Measurements from ENCODE around the gene GTF2F2. TPM values are rescaled to one million over a fixed set of nuclear protein-coding genes. Genes with fewer than 3 reads are reported as not detected.

The GTF2F2 gene
- total RNA-seq, 2 experiments from 2014 or later, result 25.4 to 26.0 TPM

DNA sequence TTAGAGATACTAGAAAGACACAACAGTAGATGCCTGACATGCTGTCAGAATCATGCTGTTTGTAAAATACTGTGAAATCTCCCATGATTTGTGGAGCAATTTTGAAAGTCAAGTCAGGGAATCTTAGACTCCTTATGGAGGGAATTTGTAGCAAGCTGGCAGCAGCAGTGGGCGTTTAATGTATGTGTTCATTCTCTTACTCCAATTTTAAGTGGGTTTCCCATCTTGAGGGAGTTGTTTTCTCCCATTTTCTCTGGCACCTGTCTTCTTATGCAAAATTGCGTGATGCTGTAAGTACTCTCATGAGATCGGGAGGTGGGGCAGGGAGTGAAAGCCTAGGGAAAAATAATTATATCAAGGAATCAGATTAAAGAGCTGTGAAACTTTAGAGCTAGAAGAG lies 16.0 kb upstream of the GTF2F2 start:
- POLR2A ChIA-PET, result no interaction called here
- no peak overlapping the region for H3K27ac Mint-ChIP-seq
- H3K27me3 Mint-ChIP-seq, result peaks cover 9% of the 10 kb centered on the region
- intact Hi-C loops (cut with micrococcal nuclease), result no loop called here
- no peaks in the 10 kb centered on the region for H3K36me3 Mint-ChIP-seq
- H3K4me1 Mint-ChIP-seq (ENCODE audit: low read depth), result peaks cover 4% of the 10 kb centered on the region
- no peak overlapping the region for H3K4me3 Mint-ChIP-seq
- CTCF ChIA-PET, result no interaction called here
- H3K9me3 Mint-ChIP-seq, result no peaks in the 10 kb centered on the region
- DNase-seq, result no peak

DNA sequence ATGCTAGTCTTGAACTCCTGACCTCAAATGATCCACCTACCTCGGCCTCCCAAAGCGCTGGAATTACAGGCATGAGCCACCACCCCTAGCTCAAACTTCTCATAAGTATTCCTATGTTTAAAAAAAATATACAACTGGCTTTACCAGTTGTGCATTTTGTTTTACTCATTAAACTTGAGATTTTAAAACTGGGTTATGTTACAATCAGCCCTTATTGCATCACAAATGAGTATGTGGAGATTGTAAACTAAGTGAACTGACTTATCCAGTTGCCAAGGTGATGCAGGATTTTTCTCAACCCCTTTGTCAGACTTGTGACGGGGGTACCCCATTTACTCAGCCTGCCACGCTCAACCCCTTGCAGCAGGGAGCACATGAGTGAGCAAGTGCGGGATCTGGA lies 14.4 kb upstream of the GTF2F2 start:
- no peaks in the 10 kb centered on the region for H3K36me3 Mint-ChIP-seq
- CTCF ChIA-PET, result interaction anchor here (0.7 kb wide), 1 partner anchor 76 kb away, joined by 3 read pairs; no protein-coding TSS in a partner anchor
- no peaks in the 10 kb centered on the region for H3K9me3 Mint-ChIP-seq
- POLR2A ChIA-PET, result no interaction called here
- intact Hi-C loops (cut with micrococcal nuclease), result no loop called here
- H3K4me1 Mint-ChIP-seq (ENCODE audit: low read depth), result peaks cover 6% of the 10 kb centered on the region
- DNase-seq, result no peak
- peaks cover 9% of the 10 kb centered on the region for H3K27me3 Mint-ChIP-seq
- no peak overlapping the region for H3K4me3 Mint-ChIP-seq
- H3K27ac Mint-ChIP-seq, result no peak overlapping the region

DNA sequence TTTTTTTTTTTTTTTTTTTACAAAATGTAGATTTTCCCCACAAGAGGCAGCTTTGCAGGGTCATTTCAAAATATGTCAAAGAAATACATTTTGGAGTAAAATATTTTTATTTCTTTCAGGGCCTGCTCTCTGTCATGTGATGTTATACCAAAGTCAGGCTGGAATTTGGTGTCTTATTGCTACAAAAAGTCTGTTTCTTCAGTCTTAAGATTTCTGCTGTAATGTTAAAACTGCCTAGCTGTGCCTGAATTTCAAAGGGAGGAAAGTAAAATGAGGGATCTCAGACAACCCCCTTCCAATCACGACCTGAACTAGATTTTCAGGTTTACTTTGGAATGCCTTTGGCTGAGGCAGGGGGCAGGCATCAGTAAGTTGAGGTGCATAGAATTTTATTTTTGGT lies 12.8 kb upstream of the GTF2F2 start:
- intact Hi-C loops (cut with micrococcal nuclease), result no loop called here
- ChIA-PET POLR2A (no interaction called here), CTCF (no interaction called here)
- H3K4me1 Mint-ChIP-seq (ENCODE audit: low read depth), result peaks cover 6% of the 10 kb centered on the region
- H3K27ac Mint-ChIP-seq, result no peak overlapping the region
- peaks cover 11% of the 10 kb centered on the region for H3K27me3 Mint-ChIP-seq
- no peak for DNase-seq
- no peaks in the 10 kb centered on the region for H3K9me3 Mint-ChIP-seq
- no peak overlapping the region for H3K4me3 Mint-ChIP-seq
- H3K36me3 Mint-ChIP-seq, result no peaks in the 10 kb centered on the region

DNA sequence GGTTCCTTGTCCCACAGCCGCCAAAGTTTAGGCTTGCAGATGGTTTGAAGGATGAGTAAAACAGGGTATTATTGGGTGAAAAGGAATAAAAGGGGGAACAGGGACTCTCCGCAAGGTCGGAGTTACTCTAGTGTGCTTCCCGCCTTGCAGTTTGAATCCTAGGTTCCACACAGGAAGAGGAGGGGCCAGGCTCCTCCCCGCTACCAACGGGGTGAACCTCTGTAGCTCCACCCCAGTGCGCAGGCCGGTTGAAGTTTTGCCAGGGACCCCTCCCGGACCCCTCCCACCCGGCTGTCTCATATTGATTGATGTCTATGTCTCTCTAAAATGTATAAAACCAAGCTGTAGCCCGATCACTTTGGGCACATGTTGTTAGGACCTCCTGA lies 11.6 kb upstream of the GTF2F2 start:
- ChIA-PET CTCF (interaction anchor here (0.9 kb wide), 1 partner anchor 62 kb away, joined by 3 read pairs; no protein-coding TSS in a partner anchor), POLR2A (no interaction called here)
- Mint-ChIP-seq H3K36me3 (no peaks in the 10 kb centered on the region), H3K27me3 (peaks cover 11% of the 10 kb centered on the region), H3K9me3 (no peaks in the 10 kb centered on the region), H3K4me1 (ENCODE audit: low read depth) (peaks cover 6% of the 10 kb centered on the region), H3K4me3 (no peak overlapping the region), H3K27ac (no peak overlapping the region)
- no peak for DNase-seq
- intact Hi-C loops (cut with micrococcal nuclease), result no loop called here

DNA sequence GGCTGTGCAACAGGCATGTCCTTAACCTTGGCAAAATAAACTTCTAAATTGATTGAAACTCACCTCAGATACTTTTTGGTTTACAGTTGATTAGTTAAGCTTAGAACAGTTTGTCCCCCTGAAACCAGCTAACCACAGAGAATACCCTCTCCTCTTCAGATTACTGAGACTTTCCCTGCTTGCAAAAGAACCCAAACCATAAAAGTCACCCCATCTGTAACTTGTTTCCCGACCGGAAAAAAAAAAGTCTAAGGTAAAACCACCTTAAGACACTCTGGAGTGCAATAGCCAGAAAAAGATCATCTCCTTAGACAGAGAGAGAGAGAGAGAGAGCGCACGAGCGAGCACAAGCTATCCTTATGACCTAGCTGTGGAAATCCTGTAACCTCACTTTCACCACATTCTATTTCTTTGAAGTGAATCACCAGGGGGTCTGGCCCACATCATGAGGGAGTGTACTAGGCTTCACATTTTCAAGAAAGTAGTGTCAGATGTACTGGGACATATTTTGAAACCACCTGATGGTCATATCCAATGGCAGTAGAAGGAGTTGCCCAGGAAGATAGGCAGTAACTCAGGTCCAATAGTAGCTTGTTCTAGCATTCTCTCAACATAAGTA lies 11.1 kb upstream of the GTF2F2 start:
- intact Hi-C loops (cut with micrococcal nuclease), result no loop called here
- Mint-ChIP-seq H3K4me1 (ENCODE audit: low read depth) (peaks cover 6% of the 10 kb centered on the region), H3K27me3 (peaks cover 11% of the 10 kb centered on the region), H3K36me3 (no peaks in the 10 kb centered on the region), H3K27ac (no peak overlapping the region), H3K9me3 (no peaks in the 10 kb centered on the region), H3K4me3 (no peak overlapping the region)
- CTCF ChIA-PET, result interaction anchor here (0.5 to 0.9 kb wide), 3 partner anchors 62 to 176 kb away, joined by 3 to 5 read pairs (median 3); no protein-coding TSS in a partner anchor
- POLR2A ChIA-PET, result interaction anchor here (0.6 kb wide), 1 partner anchor 8 kb away, joined by 3 read pairs; no protein-coding TSS in a partner anchor
- peak; percentile 23 for DNase-seq

DNA sequence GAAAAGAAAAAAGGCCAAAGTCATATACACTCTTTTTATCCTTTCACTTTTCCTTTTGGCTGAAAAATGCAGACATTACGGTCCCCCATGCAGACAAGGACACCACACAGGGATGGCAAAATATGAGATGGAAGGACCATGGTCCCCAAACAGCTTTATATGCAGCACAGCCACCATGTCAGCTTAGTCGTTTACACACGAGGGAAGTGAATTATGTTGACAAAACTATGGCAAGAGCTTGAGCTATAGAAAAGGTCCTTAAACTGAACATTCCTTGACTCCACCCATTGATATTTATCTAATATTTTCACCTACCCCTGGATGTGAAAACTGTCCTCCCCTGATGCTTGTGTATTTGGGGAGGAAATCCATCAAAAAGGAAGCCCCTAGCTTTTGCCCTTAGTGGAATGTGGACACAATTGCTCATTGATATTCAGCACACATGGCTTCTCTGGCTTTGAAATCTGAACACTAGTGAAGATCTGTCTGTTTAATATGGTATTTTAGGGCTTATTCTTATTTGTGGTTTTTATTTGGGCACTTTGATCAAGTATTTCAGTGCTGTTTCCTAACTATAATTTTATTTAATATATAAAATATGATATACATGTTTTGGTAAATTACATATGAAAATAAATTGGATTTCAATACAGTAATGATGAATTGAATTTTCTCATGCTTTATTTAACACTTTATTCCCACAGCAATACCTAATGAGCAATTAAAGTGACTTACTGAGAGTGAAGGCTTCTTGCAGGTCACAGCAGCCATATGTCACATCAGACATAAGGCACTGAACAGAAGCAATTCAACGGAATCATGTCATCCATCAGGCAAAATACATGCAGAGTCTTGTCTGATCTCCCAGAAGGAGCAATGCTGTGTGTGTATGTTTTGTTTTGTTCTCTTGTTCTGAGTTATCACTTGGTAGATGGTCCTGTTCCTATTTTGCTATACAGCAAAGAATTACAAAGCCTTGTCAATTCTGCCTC lies 6.8 kb upstream of the GTF2F2 start:
- Mint-ChIP-seq H3K36me3 (no peaks in the 10 kb centered on the region), H3K27me3 (peaks cover 2% of the 10 kb centered on the region), H3K9me3 (no peaks in the 10 kb centered on the region), H3K27ac (no peak overlapping the region), H3K4me3 (no peak overlapping the region), H3K4me1 (ENCODE audit: low read depth) (peaks cover 6% of the 10 kb centered on the region)
- POLR2A ChIA-PET, result no interaction called here
- CTCF ChIA-PET, result no interaction called here
- no peak for DNase-seq
- intact Hi-C loops (cut with micrococcal nuclease), result no loop called here

DNA sequence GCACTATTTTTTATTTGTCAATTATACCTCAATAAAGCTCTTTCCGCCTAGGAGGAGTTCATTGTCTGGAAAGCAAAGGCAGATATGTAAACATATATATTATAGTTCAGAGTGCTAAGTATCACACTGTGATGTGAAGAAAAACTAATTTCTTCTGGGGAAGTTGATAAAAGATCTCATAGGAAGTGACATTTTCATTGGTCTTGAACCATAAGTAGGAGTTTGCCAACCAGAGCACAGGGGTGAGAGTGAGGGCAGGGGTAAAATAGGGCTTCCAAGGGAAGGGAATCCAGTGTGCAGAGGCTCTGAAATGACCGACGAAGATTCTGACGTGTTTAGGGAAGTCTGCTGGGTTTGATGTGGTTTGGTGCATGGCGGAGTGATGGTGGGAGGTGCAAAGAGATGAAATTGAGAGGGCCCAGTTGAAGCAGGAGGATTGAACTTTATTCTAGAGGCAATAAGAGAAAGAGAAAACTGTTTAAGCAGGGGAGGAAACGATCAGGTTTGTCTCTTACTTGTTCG lies 780 bp upstream of the GTF2F2 start:
- ChIA-PET CTCF (interaction anchor here (0.6 to 2.2 kb wide), 3 partner anchors 17 to 73 kb away, joined by 3 to 9 read pairs (median 8); no protein-coding TSS in a partner anchor), POLR2A (no interaction called here)
- no peak overlapping the region for H3K4me3 Mint-ChIP-seq
- intact Hi-C loops (cut with micrococcal nuclease), result no loop called here
- peak; percentile 75 for DNase-seq
- H3K36me3 Mint-ChIP-seq, result no peaks in the 10 kb centered on the region
- H3K27ac Mint-ChIP-seq, result no peak overlapping the region
- peaks cover 5% of the 10 kb centered on the region for H3K4me1 Mint-ChIP-seq (ENCODE audit: low read depth)
- no peaks in the 10 kb centered on the region for H3K9me3 Mint-ChIP-seq
- no peaks in the 10 kb centered on the region for H3K27me3 Mint-ChIP-seq

DNA sequence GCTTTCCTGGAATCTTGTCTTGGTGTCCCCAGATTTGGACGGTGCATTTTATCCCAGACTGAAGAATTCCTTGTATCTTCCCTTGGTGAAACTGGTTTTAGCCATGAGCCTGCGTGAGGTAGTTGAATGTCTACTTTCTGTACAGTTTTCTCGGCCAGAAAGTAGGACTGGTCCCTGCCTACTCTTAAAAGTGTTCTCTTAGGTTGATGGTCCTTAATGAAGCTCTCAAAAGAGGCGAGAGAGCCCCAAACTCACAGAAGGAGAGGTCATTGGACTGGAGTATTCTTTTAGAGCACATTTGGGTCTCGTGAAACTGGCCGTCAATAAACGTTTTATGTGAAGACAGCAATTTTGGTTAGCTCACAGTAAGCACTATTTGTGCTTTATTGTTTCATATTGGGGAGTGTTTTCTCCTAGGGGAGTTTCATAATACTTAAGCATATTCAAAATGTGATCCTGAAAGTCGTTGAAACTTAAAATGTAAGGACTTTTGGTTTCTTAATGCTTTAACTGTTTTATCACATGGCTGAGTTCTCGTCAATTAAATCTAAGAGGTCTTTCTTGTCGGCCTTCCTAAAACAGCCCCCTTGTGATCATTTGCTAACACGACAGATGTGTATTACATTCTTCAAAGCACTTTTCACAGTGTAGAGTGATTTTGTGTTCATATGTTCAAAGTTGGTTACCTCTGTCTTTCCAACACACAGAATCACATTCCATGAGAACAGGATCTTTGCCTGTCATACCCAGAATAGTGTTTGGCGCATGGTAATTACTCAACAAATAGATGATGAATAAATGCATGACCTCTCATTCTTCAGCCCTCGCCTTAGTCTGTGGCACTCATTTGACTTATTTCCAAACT lies 889 bp downstream of the GTF2F2 start:
- Mint-ChIP-seq H3K9me3 (no peaks in the 10 kb centered on the region), H3K4me3 (no peak overlapping the region), H3K27me3 (no peaks in the 10 kb centered on the region), H3K4me1 (ENCODE audit: low read depth) (peaks cover 10% of the 10 kb centered on the region), H3K27ac (no peak overlapping the region), H3K36me3 (no peaks in the 10 kb centered on the region)
- CTCF ChIA-PET, result interaction anchor here (0.8 to 2.2 kb wide), 3 partner anchors 66 to 75 kb away, joined by 3 to 9 read pairs (median 8); no protein-coding TSS in a partner anchor
- intact Hi-C loops (cut with micrococcal nuclease), result loop anchor here (1.0 to 2.0 kb wide), 7 partner anchors 66 to 220 kb away; partner anchors contain the start of genes GPALPP1, NUFIP1 and TPT1
- POLR2A ChIA-PET, result interaction anchor here (0.6 kb wide), 1 partner anchor 137 kb away, joined by 3 read pairs; no protein-coding TSS in a partner anchor
- no peak for DNase-seq

DNA sequence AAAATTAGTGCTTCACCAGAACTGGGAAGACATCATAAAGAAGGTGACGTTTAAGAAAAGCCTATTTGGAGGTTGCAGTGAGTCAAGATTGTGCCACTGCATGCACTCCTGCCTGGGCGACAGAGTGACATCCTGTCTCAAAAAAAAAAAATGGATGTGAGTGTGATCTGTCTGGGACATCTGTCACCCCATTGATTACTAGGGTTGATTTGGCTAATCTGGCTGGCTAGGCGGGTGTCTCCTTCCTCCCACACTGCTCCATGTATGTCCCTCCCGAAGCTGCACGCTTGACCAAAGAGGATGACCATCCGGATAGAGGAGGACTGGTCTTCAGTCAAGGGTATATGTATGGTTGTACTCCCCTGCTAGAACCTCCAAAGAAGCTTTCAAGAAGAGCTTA lies 2.6 kb downstream of the GTF2F2 start:
- intact Hi-C loops (cut with micrococcal nuclease), result no loop called here
- no peak overlapping the region for H3K4me3 Mint-ChIP-seq
- DNase-seq, result no peak
- H3K27me3 Mint-ChIP-seq, result no peaks in the 10 kb centered on the region
- CTCF ChIA-PET, result interaction anchor here (1.7 kb wide), 1 partner anchor 76 kb away, joined by 5 read pairs; no protein-coding TSS in a partner anchor
- H3K4me1 Mint-ChIP-seq (ENCODE audit: low read depth), result peaks cover 12% of the 10 kb centered on the region
- H3K36me3 Mint-ChIP-seq, result no peaks in the 10 kb centered on the region
- H3K9me3 Mint-ChIP-seq, result no peaks in the 10 kb centered on the region
- no peak overlapping the region for H3K27ac Mint-ChIP-seq
- POLR2A ChIA-PET, result no interaction called here

DNA sequence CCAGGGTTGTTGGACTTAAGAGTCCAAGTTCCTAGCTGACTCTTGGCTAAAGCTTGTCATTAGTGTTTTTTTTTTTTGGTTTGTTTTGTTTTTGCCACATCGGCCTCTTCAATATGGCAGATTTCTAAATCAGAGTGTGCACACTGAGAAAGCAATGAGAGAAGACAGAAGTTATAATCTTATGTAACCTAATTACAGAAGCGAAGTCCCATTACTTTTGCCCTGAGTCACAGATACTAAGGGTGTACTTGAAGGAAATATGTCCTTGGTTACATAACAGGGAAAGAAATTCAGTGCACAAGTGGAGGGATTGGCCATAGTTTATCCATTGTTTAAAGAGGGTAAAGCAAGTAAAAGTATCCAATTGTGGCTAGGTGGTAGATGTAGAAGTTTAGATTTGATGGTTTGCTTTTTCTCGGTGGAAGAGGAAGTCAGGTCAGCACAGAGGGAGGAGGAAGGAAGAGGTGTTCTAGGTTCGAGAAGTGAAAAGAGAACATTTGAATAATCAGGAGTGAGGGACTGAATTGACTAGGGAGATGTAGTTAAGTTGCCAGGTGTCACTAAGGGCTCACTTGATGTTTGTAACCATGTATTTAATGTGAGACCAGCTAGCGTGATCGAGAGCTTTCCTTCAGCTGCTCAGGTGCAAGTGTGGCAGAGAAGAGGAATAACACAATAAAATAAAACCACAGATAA lies 12.2 kb downstream of the GTF2F2 start:
- intact Hi-C loops (cut with micrococcal nuclease), result no loop called here
- POLR2A ChIA-PET, result no interaction called here
- H3K4me1 Mint-ChIP-seq (ENCODE audit: low read depth), result peaks cover 23% of the 10 kb centered on the region
- peaks cover 25% of the 10 kb centered on the region for H3K9me3 Mint-ChIP-seq
- CTCF ChIA-PET, result no interaction called here
- H3K4me3 Mint-ChIP-seq, result no peak overlapping the region
- H3K27me3 Mint-ChIP-seq, result no peaks in the 10 kb centered on the region
- no peak for DNase-seq
- peaks cover 19% of the 10 kb centered on the region for H3K36me3 Mint-ChIP-seq
- H3K27ac Mint-ChIP-seq, result no peak overlapping the region

DNA sequence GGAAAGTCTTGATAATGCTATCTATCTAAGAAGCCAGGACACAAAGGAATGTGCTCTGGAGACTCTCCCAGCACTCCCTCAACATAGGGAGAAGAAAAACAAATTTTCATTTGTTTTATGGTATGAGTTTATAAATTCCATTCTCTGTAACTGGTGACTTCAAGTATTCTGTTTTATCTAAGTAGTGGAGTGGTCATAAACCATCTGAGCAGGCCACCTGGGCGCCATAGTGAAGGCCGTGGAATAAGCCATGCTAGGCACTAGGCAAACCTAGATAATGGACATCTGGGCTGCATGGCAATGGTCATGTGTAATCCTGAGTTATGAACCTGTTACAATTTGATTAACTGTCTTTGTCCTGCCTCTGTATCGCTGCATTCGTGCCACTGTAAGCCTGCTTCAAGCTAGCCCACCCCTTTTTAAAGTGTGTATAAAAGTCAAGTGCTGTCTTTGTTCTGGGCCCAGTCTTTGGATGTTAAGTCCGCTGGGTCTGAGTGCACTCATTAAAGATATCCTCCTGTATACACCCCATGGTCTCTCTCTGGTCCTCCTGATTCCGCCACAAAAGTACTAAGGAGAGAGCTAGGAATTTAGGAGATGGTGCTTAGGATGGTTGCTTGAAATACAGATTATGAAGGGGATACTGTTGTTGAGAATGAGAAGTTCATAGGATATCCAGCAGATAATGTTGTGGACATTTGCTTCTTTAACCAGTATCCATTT lies 13.2 kb downstream of the GTF2F2 start:
- no peak overlapping the region for H3K4me3 Mint-ChIP-seq
- ChIA-PET POLR2A (no interaction called here), CTCF (no interaction called here)
- intact Hi-C loops (cut with micrococcal nuclease), result no loop called here
- H3K36me3 Mint-ChIP-seq, result peaks cover 24% of the 10 kb centered on the region
- peaks cover 25% of the 10 kb centered on the region for H3K9me3 Mint-ChIP-seq
- H3K4me1 Mint-ChIP-seq (ENCODE audit: low read depth), result peaks cover 23% of the 10 kb centered on the region
- no peak overlapping the region for H3K27ac Mint-ChIP-seq
- no peaks in the 10 kb centered on the region for H3K27me3 Mint-ChIP-seq
- DNase-seq, result no peak

Data from activated CD4-positive, alpha-beta memory T cell treated with anti-CD3 and anti-CD28 coated beads for 36 hours (primary cell).